Measurements from ENCODE around the gene RAB31.

DNA sequence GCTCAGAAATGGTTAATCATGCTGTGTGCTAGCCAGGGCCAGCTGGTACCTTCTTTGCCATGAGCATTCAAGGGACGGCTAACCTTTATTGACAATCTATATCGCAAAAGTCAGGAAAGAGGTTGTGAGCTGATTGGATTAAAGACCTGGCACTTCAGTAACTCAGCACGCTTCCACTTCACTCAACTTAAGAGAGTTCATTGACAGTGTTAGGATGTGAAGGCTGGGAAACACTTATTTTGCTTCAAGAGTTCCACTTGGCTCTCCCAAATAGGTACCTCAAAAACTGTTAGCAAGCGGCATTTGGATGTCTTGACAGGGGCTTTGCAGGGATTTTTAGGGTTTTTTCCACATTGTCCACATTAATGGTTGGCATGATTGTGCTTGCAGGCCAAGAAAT lies 152.6 kb downstream of the RAB31 start:
- TF ChIP-seq CTCF (IDR thresholded peaks at IDR 0.05) (no peak), POLR2AphosphoS5 (IDR thresholded peaks at IDR 0.05) (no peak)

Data from breast epithelium (tissue), 3 donors.